NCI-H1436 (cell line): ENCODE measurements around the gene CTRL.
"Not testable (repeated sequence)": the region's sequence is repeated elsewhere in the genome, so short reads cannot be mapped to it uniquely, and the experiment has no call there.

ENCODE experiments used
- DNase-seq: peaks from one replicate; lab custom pipeline; 2025; lab: John Stamatoyannopoulos, UW

The CTRL gene

DNA sequence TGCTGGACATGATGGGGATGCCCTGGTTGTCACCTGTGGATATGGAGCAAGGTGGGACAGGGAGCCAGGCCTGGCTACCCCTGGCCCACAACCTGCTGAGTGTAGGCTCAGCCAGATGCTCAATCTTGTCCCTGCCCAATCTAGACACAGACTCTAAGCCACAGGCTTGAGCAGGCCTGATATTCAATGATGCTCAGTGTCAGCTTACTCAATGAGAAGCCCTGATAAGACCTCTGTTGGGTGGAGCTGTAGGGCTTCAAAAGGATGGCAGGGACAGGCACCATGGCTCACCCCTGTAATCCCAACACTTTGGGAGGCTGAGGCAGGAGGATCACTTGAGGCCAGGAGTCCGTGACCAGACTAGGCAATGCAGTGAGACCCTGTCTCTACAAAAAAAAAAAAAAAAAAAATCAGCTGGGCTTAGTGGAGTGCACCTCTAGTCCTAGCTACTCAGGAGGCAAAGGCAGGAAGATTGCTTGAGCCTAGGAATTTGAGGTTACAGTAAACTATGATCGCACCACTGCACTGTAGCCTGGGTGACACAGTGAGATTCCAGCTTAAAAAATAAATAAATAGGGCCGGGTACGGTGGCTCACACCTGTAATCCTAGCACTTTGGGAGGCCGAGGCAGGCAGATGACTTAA lies 8.9 kb upstream of the CTRL start:
- no peak for DNase-seq

DNA sequence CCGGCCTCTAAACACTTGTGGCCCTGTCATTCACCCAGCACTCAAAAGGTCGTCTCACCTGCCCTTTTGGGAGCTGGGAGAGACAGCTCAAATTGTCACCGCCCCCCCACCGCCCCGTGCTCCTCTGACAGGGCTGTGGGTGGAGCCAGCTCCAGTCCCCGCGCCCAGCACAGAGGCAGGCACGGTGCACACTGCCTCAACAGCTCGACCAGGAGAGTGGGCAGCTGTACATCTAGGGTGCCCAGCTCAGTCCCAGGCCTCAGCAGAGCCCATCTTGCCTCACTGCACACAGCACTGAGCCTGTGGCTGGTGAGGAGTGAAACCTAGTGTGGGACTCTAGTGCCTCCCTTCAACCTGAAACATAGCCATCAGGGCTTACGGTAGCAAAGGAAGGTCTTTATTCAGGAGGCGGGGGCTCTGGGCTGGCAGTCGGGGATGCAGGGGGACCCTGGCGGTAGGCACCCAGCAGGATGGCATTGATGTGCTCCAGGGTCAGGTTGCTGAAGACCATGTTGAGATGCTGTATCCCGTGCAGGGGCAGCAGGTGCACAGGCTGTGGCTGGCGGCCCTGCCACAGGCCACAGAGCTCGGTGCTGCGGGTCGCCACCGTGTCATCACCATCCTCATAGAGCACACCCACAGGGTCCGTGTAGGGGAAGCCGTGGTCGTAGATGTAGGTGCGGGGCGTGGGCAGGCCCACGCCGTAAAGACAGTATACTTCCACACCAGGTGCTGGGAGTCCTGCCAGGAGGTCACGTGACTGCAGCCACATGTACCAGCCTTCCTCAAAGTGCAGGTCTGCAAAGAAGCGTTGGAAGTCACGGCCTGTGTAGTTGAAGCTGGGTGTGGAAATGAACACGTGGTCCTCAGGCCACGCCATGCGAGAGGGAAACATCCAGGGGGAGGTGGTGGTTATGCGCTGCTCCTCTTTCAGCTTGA lies 8.1 kb upstream of the CTRL start:
- DNase-seq = no peak

DNA sequence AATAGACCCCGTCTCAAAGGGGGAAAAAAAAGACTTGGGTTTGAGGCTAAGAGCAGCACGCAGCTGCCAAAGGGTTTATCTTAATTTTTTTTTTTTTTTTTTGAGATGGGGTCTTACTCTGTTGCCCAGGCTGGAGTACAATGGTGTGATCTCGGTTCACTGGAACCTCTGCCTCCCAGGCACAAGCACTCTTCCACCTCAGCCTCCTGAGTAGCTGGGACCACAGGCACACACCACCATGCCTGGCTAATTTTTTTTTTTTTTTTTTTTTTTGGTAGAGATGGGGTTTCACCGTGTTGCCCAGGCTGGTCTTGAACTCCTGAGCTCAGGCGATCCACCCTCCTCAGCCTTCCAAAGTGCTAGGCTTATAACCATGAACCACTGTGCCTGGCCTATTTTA lies 6.1 kb upstream of the CTRL start:
- not testable (repeated sequence) for DNase-seq

DNA sequence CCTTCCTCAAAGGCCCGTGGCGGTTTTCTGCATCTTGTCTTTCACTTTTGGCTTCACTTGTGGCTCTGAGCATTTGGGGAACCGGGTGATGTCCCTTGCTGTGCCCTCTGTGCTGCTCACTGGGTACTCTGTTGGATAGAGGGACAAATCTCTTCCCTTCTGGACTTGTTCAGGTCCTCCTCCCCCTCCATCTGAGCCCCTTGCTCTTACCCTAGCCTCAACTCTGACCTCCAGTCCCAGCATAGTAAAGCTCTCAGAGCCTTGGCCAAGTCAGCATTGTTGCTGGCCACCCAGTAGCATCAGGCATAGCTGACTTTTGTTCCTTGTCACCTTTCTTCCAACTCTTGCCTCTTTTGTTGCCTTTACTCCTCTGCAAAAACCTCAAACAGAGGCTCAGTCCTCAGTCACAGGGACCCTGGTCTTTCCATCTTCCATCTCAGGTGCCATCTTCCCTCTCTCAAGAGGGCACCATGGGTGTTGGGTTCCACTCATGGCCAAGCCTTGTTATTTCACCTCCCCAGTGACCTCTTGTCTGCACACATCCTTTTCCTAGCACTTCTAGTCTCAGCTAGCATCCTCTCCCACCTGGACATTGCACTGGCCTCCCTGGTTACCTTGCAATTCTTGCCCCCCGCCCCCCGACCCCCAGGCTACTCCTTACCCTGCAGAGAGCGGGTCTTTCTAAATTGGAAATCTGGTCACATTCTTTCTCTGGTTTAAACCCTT lies 5.4 kb upstream of the CTRL start:
- DNase-seq = no peak

DNA sequence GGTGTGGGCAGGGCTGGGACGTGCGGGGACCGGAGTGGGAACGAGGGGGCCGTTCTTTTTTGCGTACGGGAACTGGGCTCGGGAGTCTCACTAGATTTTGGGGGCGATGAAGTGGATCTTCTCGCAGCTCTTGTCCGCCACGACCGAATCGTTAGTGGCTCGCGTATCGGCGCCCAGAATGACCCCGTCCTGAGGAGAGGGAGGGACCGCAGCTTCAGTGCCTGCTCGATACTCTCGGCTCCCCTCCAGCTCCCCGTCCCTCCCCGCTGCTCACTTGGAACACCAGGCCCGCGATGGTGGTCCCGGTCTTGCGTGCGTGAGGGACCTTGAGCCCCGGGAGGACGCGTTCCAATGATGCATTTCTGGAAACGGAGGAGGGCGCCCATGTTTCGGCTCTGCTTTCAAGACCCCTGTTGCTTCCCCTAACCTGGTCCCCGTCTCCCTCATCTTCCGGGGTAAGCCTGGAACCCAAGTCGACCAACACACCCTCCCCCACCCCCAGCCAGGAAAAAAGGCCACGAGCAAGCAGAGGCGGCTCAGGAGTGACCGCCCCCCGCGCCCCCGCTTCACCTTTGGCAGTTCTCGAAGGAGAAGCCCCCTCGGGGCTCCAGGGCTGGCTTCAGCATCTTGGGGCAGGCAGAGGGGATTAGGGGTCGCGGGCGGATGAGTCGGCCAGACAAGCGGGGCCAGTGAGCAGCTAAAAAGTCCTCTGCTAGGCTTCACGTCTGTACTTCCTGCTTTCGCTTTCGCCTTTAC lies 4.6 kb upstream of the CTRL start, which contains the start of gene PSMB10:
TSS of gene PSMB10 (minus strand) at position 727 of the 756 bp plus-strand sequence. CDS start at position 626, 101 bp downstream.
- no peak for DNase-seq

DNA sequence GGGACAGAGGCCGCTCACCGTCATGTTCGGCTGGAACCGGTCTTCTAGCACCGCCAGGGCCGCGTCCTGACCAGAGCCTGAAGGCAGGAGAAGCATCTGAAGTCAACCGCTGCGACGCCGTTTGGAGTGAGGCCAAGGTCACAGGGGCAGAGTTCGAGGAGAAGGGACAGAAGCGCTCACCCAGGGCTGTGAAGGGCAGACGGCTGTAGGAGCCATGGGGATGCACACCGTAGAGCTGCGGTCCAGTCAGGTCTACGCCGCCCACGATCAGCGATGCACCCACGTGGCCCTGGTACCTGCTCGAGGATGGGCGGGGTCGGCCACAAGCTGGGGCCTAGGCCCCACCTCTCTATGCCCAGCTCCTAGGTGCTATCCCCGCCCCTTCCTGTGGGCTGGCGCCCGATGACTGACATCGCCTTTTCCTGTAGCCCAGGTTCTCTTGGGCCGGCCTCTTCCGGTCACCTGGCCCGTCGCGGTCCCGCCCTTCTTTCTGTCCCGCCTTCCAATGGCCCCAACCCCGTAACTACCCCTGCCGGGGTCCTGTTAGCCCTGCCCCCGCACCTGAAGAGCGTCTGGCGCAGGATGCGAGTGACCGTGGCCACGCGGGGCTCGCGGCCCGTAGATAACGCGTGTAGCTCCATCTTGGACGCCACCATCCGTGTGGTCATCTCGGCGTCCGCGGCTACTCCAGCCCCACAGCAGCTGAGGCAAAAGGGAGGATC lies 3.9 kb upstream of the CTRL start:
- peak; percentile 98 for DNase-seq

DNA sequence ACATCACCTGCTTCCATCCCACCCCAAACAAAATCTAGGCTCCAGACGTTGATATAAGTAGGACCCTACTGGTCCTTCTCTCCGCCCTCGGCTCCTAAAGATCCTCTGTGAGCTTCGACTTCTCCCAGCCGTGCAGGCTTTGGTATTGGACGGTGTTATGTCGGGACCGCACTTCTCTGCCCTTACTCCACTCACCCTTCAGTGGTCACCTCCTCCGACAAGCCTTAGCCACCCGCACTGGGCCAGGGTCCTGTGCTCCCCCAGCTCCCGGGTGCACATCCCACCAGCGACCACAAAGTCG lies 3.4 kb upstream of the CTRL start:
- DNase-seq = no peak

DNA sequence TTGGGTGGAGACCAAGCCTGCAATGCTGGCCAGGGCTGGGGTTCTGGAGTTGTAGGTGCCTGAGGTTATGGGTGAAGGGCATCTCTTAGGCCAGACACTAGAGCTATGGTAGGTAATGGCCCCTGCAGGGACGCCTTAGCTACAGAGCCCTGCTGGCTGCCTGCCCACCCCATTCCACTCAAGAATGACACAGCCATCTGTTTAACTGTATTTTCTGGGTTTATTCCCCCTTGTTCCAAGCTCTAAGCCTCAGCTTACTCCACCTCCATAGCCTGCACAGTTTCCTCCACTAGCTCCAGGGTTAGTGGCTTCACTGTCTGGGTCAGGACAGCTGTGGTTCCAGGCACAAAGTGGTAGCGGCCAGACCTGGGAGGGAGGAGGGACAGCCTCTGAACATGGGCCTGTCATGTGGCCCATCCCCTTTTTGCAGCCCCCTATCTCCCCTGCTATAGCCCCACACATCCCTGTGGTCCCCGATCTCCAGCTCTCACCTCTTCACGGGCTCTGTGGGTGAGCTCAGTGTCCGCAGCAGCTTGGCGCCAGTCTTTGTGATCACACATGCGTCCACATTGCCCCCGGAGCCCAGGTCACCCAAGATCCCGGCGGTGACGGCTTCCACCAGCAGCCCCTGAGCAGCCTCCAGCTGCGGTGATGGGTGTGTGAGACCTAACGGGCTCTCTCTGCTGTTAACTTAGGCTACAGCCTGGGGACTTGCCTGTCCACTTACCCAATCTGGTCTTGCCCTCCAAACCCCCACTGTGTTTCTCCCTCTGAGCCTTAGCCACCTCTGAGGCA lies 2.8 kb upstream of the CTRL start:
- no peak for DNase-seq

DNA sequence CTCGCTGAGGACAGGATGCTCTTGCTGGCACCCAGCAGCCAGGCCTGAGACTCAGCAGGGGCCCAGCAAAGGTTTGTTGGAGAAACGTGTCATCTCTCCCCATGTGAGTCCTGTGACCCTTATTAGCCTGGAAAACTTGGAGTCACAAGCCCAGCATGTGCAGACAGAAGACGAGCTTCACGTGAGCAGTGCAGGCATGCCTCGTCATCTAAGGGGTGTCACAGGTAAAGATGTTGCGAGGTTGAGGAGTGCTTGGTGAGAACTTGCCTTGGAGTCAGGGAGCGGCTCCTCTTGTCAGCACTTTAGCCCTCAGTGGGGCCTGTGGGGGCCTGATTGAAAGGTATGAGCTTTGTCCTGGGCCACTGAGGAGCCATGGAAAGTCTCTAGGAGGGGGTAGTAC lies 2.1 kb upstream of the CTRL start:
- DNase-seq = no peak

DNA sequence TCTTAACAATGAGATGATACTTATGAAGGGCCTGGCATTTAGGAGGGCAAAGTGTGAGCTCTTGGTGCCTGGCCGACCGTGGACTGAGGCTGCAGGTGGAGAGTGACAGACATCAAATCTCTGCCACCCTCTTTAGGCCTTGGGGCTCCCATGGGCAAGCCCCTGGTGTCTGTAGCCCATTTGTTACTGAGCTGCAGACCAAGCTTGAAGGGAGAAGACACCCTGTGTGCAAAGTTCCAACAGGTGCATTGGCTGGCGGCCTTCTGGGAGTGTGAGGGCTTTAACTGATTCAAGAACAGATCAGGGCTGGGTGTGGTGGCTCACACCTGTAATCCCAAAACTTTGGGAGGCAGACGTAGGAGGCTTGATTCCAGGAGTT lies 789 bp upstream of the CTRL start:
- no peak for DNase-seq

DNA sequence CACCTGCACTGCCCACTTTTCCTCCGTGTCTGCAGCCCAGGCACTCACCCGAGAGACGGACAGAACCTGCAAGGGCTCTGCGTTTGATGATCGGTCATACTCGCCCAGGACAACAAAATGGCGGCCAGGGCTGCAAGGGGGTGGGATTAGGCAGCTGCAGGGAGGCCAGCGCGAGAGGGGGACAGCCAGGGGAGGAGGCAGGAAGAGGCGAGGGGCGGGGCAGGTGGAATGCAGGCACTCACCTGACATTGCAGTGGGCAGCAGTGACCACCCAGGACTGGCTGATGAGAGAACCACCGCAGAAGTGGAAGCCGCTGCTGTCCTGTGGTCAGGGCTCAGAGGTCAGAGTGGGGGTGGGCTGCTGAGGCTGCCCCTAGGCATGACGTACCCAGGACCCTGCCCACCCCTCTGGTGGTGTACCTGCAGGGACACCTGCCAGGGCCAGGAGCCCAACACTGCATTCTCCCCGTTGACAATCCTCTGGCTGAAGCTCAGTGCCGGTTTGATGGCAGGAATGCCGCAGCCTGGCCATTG lies 917 bp downstream of the CTRL start:
- no peak for DNase-seq

DNA sequence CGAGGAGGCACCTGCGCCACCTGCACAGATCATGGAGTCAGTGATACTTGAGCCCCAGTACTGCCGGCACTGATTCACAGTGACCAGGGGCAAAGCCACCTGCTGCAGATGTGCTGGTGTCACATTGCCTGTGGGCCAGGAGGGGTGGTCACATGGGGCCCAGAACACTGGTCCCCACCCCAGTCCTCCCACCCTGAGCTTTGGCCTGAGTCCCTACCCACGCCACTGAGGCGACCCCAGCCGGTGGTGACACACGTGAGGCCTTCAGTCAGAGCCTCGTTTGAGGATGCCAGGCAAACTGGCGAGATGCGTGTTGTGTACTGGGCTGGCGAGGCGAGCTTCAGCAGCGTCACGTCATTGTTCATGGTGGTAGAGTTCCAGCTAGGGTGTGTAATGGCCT lies 1.5 kb downstream of the CTRL start:
- no peak for DNase-seq

DNA sequence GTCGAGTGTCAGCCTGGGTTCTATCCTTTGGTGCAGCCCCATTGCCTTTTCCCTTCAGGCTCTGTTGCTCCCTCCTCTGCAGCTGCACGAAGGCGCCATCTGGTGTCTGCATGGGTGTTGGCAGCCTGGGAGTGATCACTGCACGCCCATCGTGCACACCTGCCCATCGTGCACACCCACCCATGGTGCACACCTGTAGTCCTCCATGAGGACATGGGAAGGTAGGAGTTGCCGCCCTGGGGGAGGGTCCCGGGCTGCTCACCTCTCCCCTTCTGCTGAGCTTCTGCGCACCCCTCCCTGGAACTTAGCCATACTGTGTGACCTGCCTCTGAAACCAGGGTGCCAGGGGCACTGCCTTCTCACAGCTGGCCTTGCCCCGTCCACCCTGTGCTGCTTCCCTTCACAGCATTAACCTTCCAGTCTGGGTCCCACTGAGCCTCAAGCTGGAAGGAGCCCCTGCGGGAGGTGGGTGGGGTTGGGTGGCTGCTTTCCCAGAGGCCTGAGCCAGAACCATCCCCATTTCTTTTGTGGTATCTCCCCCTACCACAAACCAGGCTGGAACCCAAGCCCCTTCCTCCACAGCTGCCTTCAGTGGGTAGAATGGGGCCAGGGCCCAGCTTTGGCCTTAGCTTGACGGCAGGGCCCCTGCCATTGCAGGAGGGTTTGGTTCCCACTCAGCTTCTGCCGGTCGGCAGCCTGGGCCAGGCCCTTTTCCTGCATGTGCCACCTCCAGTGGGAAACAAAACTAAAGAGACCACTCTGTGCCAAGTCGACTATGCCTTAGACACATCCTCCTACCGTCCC lies 2.9 kb downstream of the CTRL start:
- peak; percentile 68 for DNase-seq

DNA sequence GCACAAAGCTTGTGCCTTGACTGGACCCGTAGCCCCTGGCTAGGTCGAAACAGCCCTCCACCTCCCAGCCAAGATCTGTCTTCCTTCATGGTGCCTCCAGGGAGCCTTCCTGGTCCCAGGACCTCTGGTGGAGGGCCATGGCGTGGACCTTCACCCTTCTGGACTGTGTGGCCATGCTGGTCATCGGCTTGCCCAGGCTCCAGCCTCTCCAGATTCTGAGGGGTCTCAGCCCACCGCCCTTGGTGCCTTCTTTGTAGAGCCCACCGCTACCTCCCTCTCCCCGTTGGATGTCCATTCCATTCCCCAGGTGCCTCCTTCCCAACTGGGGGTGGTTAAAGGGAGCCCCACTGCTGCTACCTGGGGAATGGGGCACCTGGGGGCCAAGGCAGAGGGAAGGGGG lies 3.5 kb downstream of the CTRL start:
- no peak for DNase-seq

DNA sequence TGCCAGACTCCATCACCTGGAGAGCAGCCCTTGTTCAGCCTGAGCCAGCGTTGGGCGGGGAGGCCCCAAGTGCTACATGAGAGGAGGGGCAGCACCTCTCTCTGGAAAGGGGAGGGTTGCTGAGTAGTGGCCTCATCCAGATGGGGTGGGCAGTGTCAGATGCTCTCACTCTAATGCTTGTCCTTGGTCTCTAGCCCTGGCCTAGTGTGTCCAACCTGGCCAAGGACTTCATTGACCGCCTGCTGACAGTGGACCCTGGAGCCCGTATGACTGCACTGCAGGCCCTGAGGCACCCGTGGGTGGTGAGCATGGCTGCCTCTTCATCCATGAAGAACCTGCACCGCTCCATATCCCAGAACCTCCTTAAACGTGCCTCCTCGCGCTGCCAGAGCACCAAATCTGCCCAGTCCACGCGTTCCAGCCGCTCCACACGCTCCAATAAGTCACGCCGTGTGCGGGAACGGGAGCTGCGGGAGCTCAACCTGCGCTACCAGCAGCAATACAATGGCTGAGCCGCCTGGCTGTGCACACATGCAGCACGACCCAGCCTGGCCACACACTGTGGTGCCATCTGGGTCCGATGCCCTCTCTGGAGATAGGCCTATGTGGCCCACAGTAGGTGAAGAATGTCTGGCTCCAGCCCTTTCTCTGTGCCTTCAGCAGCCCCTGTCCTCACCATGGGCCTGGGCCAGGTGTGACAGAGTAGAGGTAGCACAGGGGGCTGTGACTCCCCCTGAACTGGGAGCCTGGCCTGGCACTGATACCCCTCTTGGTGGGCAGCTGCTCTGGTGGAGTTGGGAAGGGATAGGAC lies 4.3 kb downstream of the CTRL start:
- no peak for DNase-seq

DNA sequence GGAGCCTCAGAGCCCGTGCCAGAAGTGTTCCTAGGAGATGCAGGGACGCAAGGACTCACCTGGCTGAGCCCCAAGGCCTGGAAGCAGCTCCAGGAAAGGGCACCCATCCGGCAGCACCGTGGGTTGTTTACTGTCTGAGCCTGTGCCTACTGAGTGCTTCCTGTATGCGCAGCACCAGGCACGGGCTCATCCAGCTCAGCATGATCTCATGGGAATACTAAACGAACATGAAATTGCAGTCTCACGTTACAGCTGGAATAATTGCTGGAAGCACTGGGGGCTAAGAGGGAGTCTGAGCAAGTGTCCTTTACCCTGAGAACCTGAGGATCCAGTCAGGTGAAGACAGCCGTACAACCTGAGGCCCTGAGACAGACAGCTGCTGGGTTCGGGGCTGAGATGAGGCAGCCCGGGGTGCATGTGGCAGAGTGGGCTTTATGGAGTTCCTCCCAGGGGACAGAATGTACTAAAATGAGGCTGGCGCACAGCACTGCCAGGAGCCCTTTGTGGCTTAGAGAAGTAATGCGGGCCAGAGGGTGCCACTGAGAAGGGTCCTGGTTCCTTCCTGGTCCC lies 5.4 kb downstream of the CTRL start:
- peak; percentile 85 for DNase-seq

DNA sequence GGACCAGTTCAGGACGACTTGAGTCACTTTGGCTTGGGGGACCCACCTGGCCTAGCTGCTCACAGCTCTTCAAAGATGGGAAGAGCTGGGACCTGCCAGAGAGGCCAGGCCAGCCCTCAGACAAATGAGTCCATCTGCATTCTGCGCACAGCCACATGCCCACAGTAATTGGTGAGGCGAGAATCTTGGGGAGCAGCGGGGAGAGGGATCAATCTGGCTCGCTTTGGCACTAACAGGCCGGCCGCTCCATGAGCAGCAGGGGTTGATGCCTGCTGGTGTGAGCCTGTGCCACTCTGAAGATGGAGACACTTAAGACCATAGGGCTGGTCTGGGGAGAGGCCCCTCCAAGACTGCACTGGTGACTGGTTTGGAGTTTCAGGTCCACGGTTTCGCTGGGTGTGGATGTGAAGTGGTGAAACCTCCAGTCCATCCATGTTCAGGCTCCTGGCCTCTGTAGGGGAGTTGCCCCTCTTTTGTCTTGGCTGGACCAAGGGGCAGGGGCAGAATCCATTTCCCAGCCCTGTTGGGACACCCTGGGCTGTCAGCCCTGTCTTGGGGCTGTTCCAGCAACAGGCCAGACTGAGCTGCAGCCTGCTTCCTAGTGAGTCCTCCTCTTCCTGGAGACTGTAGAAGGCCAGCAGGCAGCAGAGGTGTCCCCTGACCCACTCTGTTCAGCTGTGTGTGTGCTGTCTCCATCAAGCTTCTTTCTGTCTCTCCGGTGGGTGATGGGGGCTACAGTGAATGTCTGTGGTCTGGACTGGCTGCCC lies 7.3 kb downstream of the CTRL start:
- DNase-seq = no peak
